Endothelial cell (in vitro differentiated cells): ENCODE measurements around the gene MYEF2. TPM values are rescaled to one million over a fixed set of nuclear protein-coding genes. Genes with fewer than 3 reads are reported as not detected.

Experiments used
- DNase-seq: peaks from one replicate; pipeline ENCODE4 v3.0.0; 2021; ENCODE audit warnings: low spot score
- H3K27ac Mint-ChIP-seq: one replicate; pipeline ENCODE4 v1.8.0; 2021; ENCODE audit warnings: mixed read lengths, inconsistent platforms; ENCODE audit not compliant: unreplicated experiment
- H3K27me3 Mint-ChIP-seq: one replicate; pipeline ENCODE4 v1.8.0; 2021; ENCODE audit warnings: mild to moderate bottlenecking, moderate library complexity, mixed read lengths, inconsistent platforms; ENCODE audit not compliant: unreplicated experiment
- H3K36me3 Mint-ChIP-seq: one replicate; pipeline ENCODE4 v1.8.0; 2021; ENCODE audit warnings: mild to moderate bottlenecking, low read depth, mixed read lengths, inconsistent platforms; ENCODE audit not compliant: unreplicated experiment
- H3K4me1 Mint-ChIP-seq: one replicate; pipeline ENCODE4 v1.8.0; 2021; ENCODE audit warnings: mild to moderate bottlenecking, mixed read lengths, inconsistent platforms; ENCODE audit not compliant: unreplicated experiment
- H3K4me3 Mint-ChIP-seq: one replicate; pipeline ENCODE4 v1.8.0; 2021; ENCODE audit warnings: mild to moderate bottlenecking, mixed read lengths, inconsistent platforms; ENCODE audit not compliant: unreplicated experiment
- H3K9me3 Mint-ChIP-seq: one replicate; pipeline ENCODE4 v1.8.0; 2021; ENCODE audit warnings: mixed read lengths, inconsistent platforms; ENCODE audit not compliant: unreplicated experiment
- CTCF ChIP-seq: fragments of 200-600 bp; sonication (generic); IDR thresholded peaks from one replicate; pipeline ENCODE4 v1.5.0; 2021; ENCODE audit warnings: antibody characterized with exemption; ENCODE audit not compliant: unreplicated experiment
- long read RNA-seq: library from polyadenylated mRNA; unstranded; transcript quantifications from one replicate; pipeline ENCODE4 v2.0.0, GENCODE V29; 2020; ENCODE audit not compliant: unreplicated experiment
- total RNA-seq: library from RNA; stranded (reverse); fragmentation: NEBNext Ultra II Directional; extraction: Animal tissue kit (Norgen Biotek cat#: 25700); gene quantifications from one replicate; pipeline ENCODE4 v1.2.1, GENCODE V29; 2021; ENCODE audit not compliant: unreplicated experiment

Gene MYEF2
- total RNA-seq = 45.9 TPM
- long read RNA-seq, partial matches to known transcripts = 0 of 6 reads
- long read RNA-seq, other reads (novel, unspliced or antisense) = 6 of 6 reads

- Mint-ChIP-seq H3K27me3 (peaks cover 3% of the 10 kb centered on the region), H3K36me3 (peaks cover 3% of the 10 kb centered on the region), H3K9me3 (no peaks in the 10 kb centered on the region), H3K4me1 (peaks cover 18% of the 10 kb centered on the region), H3K27ac (peak within 1 kb of the TSS; percentile 99), H3K4me3 (peak within 1 kb of the TSS; percentile 97)
- peak; percentile 85 for DNase-seq
- no peak for TF ChIP-seq CTCF
These were observed at the start of gene MYEF2 for GRCh38 chr15:48177766-48178647. MYEF2 (minus strand) TSS chr15:48178295; CDS start chr15:48178237, 58 bp downstream.

- Mint-ChIP-seq H3K27me3 (no peaks in the 10 kb centered on the region), H3K27ac (no peak overlapping the region), H3K4me3 (no peak overlapping the region), H3K4me1 (no peaks in the 10 kb centered on the region), H3K36me3 (no peaks in the 10 kb centered on the region), H3K9me3 (no peaks in the 10 kb centered on the region)
- DNase-seq = no peak
- TF ChIP-seq CTCF = no peak
These were observed 47.7 kb upstream of the MYEF2 start for GRCh38 chr15:48225771-48226170.

- Mint-ChIP-seq H3K36me3 (no peaks in the 10 kb centered on the region), H3K27me3 (no peaks in the 10 kb centered on the region), H3K27ac (no peak overlapping the region), H3K4me3 (no peak overlapping the region), H3K4me1 (no peaks in the 10 kb centered on the region), H3K9me3 (no peaks in the 10 kb centered on the region)
- no peak for TF ChIP-seq CTCF
- DNase-seq = no peak
These were observed 44.5 kb upstream of the MYEF2 start for GRCh38 chr15:48222627-48223026.

GRCh38 chr15:48221885-48222284 is 43.8 kb upstream of the MYEF2 start:
- H3K27me3 Mint-ChIP-seq = no peaks in the 10 kb centered on the region
- no peak overlapping the region for H3K27ac Mint-ChIP-seq
- TF ChIP-seq CTCF = no peak
- H3K4me3 Mint-ChIP-seq = no peak overlapping the region
- H3K4me1 Mint-ChIP-seq = no peaks in the 10 kb centered on the region
- H3K36me3 Mint-ChIP-seq = no peaks in the 10 kb centered on the region
- DNase-seq = no peak
- no peaks in the 10 kb centered on the region for H3K9me3 Mint-ChIP-seq

- H3K36me3 Mint-ChIP-seq = no peaks in the 10 kb centered on the region
- H3K27me3 Mint-ChIP-seq = no peaks in the 10 kb centered on the region
- H3K27ac Mint-ChIP-seq = no peak overlapping the region
- H3K4me3 Mint-ChIP-seq = no peak overlapping the region
- no peaks in the 10 kb centered on the region for H3K9me3 Mint-ChIP-seq
- no peak for TF ChIP-seq CTCF
- no peak for DNase-seq
- no peaks in the 10 kb centered on the region for H3K4me1 Mint-ChIP-seq
These were observed 43.2 kb upstream of the MYEF2 start for GRCh38 chr15:48221261-48221660.
